Measurements from ENCODE around the gene CARD10. TPM values are rescaled to one million over a fixed set of nuclear protein-coding genes. Genes with fewer than 3 reads are reported as not detected.

The CARD10 gene
- polyA plus RNA-seq, 1 donor from 2014 or later: 0.36 TPM

- H3K27me3 ChIP-seq (ENCODE audit: insufficient read depth, low read depth, low read length): no peaks in the 10 kb centered on the region
- H4K20me1 ChIP-seq (ENCODE audit: insufficient read depth): no peaks in the 10 kb centered on the region
- H3K4me3 ChIP-seq (ENCODE audit: low read length): no peak overlapping the region
- H3K9ac ChIP-seq (ENCODE audit: low read length): no peak overlapping the region
- H3K4me2 ChIP-seq (ENCODE audit: low read length): no peak overlapping the region
- no peaks in the 10 kb centered on the region for H3F3A ChIP-seq (ENCODE audit: insufficient read depth, low read length, poor library complexity, severe bottlenecking)
- no peaks in the 10 kb centered on the region for H3K9me2 ChIP-seq (ENCODE audit: insufficient read depth, low read length)
- TF ChIP-seq REST (IDR thresholded peaks at IDR 0.05; ENCODE audit: borderline replicate concordance): no peak
- no peak for TF ChIP-seq EZH2 (IDR thresholded peaks at IDR 0.05; ENCODE audit: borderline replicate concordance, insufficient read depth, low read length, poor library complexity, severe bottlenecking)
- no peak for TF ChIP-seq MXI1 (conservative IDR thresholded peaks at IDR 0.05; ENCODE audit: poor library complexity, severe bottlenecking)
- no peak for TF ChIP-seq TAF1 (IDR thresholded peaks at IDR 0.05; ENCODE audit: low read depth)
- TF ChIP-seq CTCF (IDR thresholded peaks at IDR 0.05; ENCODE audit: poor library complexity, severe bottlenecking): no peak
- TF ChIP-seq SMC3 (conservative IDR thresholded peaks at IDR 0.05; ENCODE audit: poor library complexity): no peak
- no peak for TF ChIP-seq POLR2AphosphoS5 (IDR thresholded peaks at IDR 0.05)
- TF ChIP-seq EP300 (conservative IDR thresholded peaks at IDR 0.05; ENCODE audit: poor library complexity, severe bottlenecking): no peak
- TF ChIP-seq RAD21 (conservative IDR thresholded peaks at IDR 0.05): no peak
- H3K27ac ChIP-seq (ENCODE audit: low read length): no peak overlapping the region
- no peaks in the 10 kb centered on the region for H3K9me3 ChIP-seq (ENCODE audit: low read length)
- no peaks in the 10 kb centered on the region for H3K36me3 ChIP-seq (ENCODE audit: insufficient read depth, low read length)
- no peak overlapping the region for H2AFZ ChIP-seq (ENCODE audit: low read depth, low read length)
- H3K79me2 ChIP-seq (replicated peaks; ENCODE audit: insufficient read depth, low read length): no peaks in the 10 kb centered on the region
These were observed 63.3 kb downstream of the CARD10 start for GRCh38 chr22:37455896-37456295.

- TF ChIP-seq REST (IDR thresholded peaks at IDR 0.05; ENCODE audit: borderline replicate concordance): no peak
- TF ChIP-seq TAF1 (IDR thresholded peaks at IDR 0.05; ENCODE audit: low read depth): no peak
- TF ChIP-seq EZH2 (IDR thresholded peaks at IDR 0.05; ENCODE audit: borderline replicate concordance, insufficient read depth, low read length, poor library complexity, severe bottlenecking): no peak
- no peak for TF ChIP-seq EP300 (conservative IDR thresholded peaks at IDR 0.05; ENCODE audit: poor library complexity, severe bottlenecking)
- no peak for TF ChIP-seq CTCF (IDR thresholded peaks at IDR 0.05; ENCODE audit: poor library complexity, severe bottlenecking)
- no peak for TF ChIP-seq RAD21 (conservative IDR thresholded peaks at IDR 0.05)
- no peak for TF ChIP-seq MXI1 (conservative IDR thresholded peaks at IDR 0.05; ENCODE audit: poor library complexity, severe bottlenecking)
- no peak for TF ChIP-seq POLR2AphosphoS5 (IDR thresholded peaks at IDR 0.05)
- TF ChIP-seq SMC3 (conservative IDR thresholded peaks at IDR 0.05; ENCODE audit: poor library complexity): no peak
- Histone ChIP-seq H3K9ac (ENCODE audit: low read length) (no peak overlapping the region), H3K9me3 (ENCODE audit: low read length) (no peaks in the 10 kb centered on the region), H3K4me2 (ENCODE audit: low read length) (no peak overlapping the region), H3F3A (ENCODE audit: insufficient read depth, low read length, poor library complexity, severe bottlenecking) (no peaks in the 10 kb centered on the region), H3K27ac (ENCODE audit: low read length) (no peak overlapping the region), H3K79me2 (replicated peaks; ENCODE audit: insufficient read depth, low read length) (no peaks in the 10 kb centered on the region), H3K4me3 (ENCODE audit: low read length) (no peak overlapping the region), H3K27me3 (ENCODE audit: insufficient read depth, low read depth, low read length) (no peaks in the 10 kb centered on the region), H2AFZ (ENCODE audit: low read depth, low read length) (no peak overlapping the region), H3K9me2 (ENCODE audit: insufficient read depth, low read length) (no peaks in the 10 kb centered on the region), H4K20me1 (ENCODE audit: insufficient read depth) (no peaks in the 10 kb centered on the region), H3K36me3 (ENCODE audit: insufficient read depth, low read length) (no peaks in the 10 kb centered on the region)
These were observed 64.1 kb downstream of the CARD10 start for GRCh38 chr22:37454857-37455686.
